HL-60 (cell line): ENCODE data around the gene ENTHD1.

ENCODE experiments used
- DNase-seq, 2 experiments: peaks; one replicate each; pipeline ENCODE4 v3.0.0-alpha.2; 2010 to 2020; ENCODE audit warnings: low read depth in 1 of 2, low spot score in 1 of 2
- H3K27ac ChIP-seq: fragments of 250-450 bp; sonication (Bioruptor Pico); replicated peaks from 2 replicates; pipeline ENCODE4 v1.5.1; 2020; ENCODE audit warnings: mild to moderate bottlenecking, moderate library complexity
- H3K27me3 ChIP-seq: fragments of 250-450 bp; sonication (Bioruptor Pico); 2 replicates; pipeline ENCODE4 v1.5.1; 2021; ENCODE audit warnings: mild to moderate bottlenecking, moderate library complexity; ENCODE audit not compliant: insufficient read depth, poor library complexity, severe bottlenecking
- H3K4me3 ChIP-seq: replicated peaks from 2 replicates; pipeline ENCODE4 v1.5.1; 2011; ENCODE audit warnings: mild to moderate bottlenecking, control low read depth, low read length; ENCODE audit not compliant: insufficient read depth
- GABPA ChIP-seq: IDR thresholded peaks from 2 replicates; pipeline ENCODE4 v1.6.1; 2012; ENCODE audit warnings: low read depth
- POLR2AphosphoS5 ChIP-seq: IDR thresholded peaks from 2 replicates; pipeline ENCODE4 v1.6.1; 2012; ENCODE audit warnings: low read depth
- SPI1 ChIP-seq: IDR thresholded peaks from 2 replicates; pipeline ENCODE4 v1.6.1; 2012; ENCODE audit warnings: low read depth, mild to moderate bottlenecking, borderline replicate concordance
- TF ChIP-seq, protein P1 (sequence below): IDR thresholded peaks from one replicate; pipeline ENCODE4 v1.5.1; 2011; ENCODE audit warnings: low read length, control low read depth, inconsistent platforms; ENCODE audit not compliant: insufficient read depth
- TF ChIP-seq, protein P2 (sequence below): IDR thresholded peaks from 2 replicates; pipeline ENCODE4 v1.6.1; 2012; ENCODE audit warnings: low read depth; ENCODE audit not compliant: insufficient replicate concordance

Gene ENTHD1

DNA sequence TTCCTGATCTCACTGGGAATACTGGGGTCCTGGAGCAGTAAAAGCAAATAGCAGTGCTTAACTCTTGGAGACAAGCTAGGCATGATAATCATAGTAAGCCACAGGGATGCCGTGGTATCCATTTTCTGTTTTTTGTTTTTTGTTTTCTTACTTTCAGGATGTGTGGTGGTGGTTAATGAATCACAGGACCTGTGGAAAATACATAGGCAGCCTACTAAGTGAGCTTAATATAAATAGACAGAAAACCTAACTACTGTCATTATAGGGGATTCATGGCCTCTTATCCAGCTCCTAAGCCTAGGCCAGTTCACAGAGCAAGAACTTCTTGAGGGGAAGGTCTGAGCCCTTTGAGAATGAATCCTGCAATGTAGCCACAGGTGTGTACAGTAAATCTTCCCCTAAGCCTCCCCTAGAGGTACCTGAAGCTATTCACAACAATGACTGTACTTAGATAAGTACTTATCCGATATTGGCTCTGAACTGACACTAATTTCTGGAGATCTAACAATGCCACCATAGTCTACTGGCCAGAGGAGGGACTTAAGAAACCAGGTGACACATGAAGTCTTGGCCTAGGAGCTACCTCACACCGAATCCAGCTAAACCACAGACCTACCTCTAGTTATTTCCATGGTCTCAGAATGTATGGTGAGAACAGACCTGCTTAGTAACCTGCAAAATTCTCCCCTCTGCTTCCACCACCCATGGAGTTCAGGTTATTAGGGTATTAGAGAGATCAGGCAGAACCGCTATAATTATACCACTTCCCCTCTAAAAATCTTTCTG is 83.6 kb downstream of the ENTHD1 start:
- Histone ChIP-seq H3K27me3 (peaks cover 3% of the 10 kb centered on the region), H3K4me3 (no peak overlapping the region), H3K27ac (no peak overlapping the region)
- TF ChIP-seq SPI1, result no peak
- TF ChIP-seq POLR2AphosphoS5, result no peak
- TF ChIP-seq, protein P1, sequence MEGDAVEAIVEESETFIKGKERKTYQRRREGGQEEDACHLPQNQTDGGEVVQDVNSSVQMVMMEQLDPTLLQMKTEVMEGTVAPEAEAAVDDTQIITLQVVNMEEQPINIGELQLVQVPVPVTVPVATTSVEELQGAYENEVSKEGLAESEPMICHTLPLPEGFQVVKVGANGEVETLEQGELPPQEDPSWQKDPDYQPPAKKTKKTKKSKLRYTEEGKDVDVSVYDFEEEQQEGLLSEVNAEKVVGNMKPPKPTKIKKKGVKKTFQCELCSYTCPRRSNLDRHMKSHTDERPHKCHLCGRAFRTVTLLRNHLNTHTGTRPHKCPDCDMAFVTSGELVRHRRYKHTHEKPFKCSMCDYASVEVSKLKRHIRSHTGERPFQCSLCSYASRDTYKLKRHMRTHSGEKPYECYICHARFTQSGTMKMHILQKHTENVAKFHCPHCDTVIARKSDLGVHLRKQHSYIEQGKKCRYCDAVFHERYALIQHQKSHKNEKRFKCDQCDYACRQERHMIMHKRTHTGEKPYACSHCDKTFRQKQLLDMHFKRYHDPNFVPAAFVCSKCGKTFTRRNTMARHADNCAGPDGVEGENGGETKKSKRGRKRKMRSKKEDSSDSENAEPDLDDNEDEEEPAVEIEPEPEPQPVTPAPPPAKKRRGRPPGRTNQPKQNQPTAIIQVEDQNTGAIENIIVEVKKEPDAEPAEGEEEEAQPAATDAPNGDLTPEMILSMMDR, result no peak
- TF ChIP-seq GABPA, result no peak
- TF ChIP-seq, protein P2, sequence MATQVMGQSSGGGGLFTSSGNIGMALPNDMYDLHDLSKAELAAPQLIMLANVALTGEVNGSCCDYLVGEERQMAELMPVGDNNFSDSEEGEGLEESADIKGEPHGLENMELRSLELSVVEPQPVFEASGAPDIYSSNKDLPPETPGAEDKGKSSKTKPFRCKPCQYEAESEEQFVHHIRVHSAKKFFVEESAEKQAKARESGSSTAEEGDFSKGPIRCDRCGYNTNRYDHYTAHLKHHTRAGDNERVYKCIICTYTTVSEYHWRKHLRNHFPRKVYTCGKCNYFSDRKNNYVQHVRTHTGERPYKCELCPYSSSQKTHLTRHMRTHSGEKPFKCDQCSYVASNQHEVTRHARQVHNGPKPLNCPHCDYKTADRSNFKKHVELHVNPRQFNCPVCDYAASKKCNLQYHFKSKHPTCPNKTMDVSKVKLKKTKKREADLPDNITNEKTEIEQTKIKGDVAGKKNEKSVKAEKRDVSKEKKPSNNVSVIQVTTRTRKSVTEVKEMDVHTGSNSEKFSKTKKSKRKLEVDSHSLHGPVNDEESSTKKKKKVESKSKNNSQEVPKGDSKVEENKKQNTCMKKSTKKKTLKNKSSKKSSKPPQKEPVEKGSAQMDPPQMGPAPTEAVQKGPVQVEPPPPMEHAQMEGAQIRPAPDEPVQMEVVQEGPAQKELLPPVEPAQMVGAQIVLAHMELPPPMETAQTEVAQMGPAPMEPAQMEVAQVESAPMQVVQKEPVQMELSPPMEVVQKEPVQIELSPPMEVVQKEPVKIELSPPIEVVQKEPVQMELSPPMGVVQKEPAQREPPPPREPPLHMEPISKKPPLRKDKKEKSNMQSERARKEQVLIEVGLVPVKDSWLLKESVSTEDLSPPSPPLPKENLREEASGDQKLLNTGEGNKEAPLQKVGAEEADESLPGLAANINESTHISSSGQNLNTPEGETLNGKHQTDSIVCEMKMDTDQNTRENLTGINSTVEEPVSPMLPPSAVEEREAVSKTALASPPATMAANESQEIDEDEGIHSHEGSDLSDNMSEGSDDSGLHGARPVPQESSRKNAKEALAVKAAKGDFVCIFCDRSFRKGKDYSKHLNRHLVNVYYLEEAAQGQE, result no peak
- DNase-seq, result no peak

DNA sequence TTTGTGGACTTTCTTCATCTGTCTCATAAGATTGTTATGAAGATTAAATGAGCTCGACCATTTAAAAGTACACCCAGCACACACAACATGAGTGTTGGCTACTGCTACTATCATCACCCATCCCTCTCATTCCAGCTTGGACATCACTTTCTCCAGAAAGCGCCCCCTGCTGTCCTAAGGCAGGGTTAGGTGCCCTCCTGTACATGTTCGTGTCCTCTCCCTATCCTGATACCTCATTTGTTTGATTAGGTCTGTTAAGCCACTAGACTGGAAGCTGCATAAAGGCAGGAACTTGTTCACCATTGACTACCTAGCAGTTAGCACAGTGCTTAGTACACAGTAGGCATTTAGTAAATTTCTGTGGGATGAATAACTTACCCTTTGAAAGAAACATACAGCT is 85.5 kb downstream of the ENTHD1 start:
- no peak overlapping the region for H3K4me3 ChIP-seq
- peak in 1 of 2 experiments; percentile 11 for DNase-seq
- peaks cover 3% of the 10 kb centered on the region for H3K27me3 ChIP-seq
- TF ChIP-seq, protein P1, result peak; percentile 49
- TF ChIP-seq GABPA, result no peak
- no peak overlapping the region for H3K27ac ChIP-seq

DNA sequence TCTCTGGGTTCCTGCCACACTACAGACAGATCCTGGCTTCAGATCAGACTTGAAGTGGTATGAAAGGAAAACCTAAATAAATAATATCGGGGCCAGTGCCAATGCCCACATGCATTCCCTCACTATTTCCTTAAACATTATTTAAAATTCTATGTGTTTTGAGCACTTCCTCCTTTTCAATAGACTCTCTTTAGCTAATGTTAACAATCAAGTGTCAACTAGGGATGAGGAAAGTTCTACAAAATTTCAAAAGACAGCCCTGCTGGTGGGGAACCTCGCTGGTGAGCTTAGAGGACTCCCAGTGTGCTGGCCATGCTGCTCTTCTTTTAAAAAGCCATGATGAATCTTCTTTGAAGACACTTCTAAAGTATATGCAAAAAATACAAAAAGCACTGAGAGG is 87.5 kb downstream of the ENTHD1 start:
- no peak overlapping the region for H3K4me3 ChIP-seq
- TF ChIP-seq POLR2AphosphoS5 (no peak), SPI1 (peak; percentile 71)
- no peak overlapping the region for H3K27ac ChIP-seq
- DNase-seq, result peak in 1 of 2 experiments; percentile 10
- H3K27me3 ChIP-seq, result peaks cover 3% of the 10 kb centered on the region

DNA sequence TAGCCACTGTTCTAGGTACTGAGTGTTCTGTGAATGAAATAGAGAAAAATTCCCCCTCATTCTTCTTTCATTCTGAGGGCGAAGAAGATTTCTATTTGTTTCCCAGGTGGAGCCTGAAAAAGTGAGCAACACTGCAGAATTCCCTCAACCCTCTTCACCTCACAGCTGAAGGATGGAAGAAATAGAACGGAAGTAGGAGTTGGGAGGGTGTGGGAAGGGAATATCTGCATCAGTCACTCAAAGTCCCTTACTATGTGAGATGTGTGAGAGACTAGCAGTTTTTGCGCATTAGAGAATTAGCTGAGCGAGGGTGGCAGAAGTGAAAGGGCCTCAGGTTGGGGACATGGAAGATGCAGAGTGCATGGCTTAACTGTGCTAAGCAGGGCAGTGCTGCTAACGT is 88.4 kb downstream of the ENTHD1 start:
- peaks cover 3% of the 10 kb centered on the region for H3K27me3 ChIP-seq
- no peak overlapping the region for H3K4me3 ChIP-seq
- no peak overlapping the region for H3K27ac ChIP-seq
- TF ChIP-seq, protein P1, result no peak
- DNase-seq, result no peak

DNA sequence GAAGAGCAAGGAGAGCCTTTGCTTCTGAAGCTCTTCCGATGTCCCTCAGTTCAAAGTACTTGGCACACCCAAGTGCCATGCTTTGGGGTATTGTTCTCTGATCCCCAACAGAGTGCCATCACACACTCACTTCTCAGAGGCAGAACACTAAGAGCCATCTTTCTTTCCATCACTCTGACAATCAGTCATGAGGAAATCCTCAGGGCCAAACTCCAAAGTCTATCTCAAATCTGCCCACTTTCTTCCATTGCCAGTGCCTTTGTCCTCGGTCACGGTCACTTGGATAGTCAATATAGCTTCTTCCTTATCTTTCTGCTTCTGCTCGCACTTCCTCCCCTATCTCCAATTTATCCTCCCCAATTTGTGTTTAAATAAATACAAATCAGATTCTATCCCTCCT is 90.9 kb downstream of the ENTHD1 start:
- no peak overlapping the region for H3K27ac ChIP-seq
- DNase-seq, result no peak
- H3K27me3 ChIP-seq, result no peaks in the 10 kb centered on the region
- TF ChIP-seq, protein P1, result no peak
- TF ChIP-seq SPI1, result no peak
- TF ChIP-seq GABPA, result no peak
- no peak for TF ChIP-seq POLR2AphosphoS5
- TF ChIP-seq, protein P2, result no peak
- H3K4me3 ChIP-seq, result no peak overlapping the region
